ENCODE results near the gene SOX6. TPM values are rescaled to one million over a fixed set of nuclear protein-coding genes. Genes with fewer than 3 reads are reported as not detected.
A peak's percentile ranks its signal among the peaks of the same experiment; 100 is the strongest.

The SOX6 gene
- total and polyA plus RNA-seq, 2 donors (not counting 1 experiment from before 2014, with no cell fraction given): 3.0 to 5.1 TPM

- DNase-seq (ENCODE audit: low read depth in 2 of 2): peak in 1 of 2 donors; percentile 36
- Histone ChIP-seq H2AFZ (ENCODE audit: low read length) (peak overlapping the region; percentile 48), H3K79me2 (ENCODE audit: control insufficient read depth, insufficient read depth, low read length) (no peaks in the 10 kb centered on the region), H3K4me1 (ENCODE audit: control insufficient read depth, extremely low read depth, insufficient read depth, low read length) (no peaks in the 10 kb centered on the region), H3K4me2 (ENCODE audit: extremely low read depth, insufficient read depth, low read length) (peak overlapping the region; percentile 60), H3K27ac (ENCODE audit: insufficient read depth, low read length) (no peak overlapping the region), H3K9me3 (ENCODE audit: control insufficient read depth, insufficient read depth, low read depth, low read length) (no peaks in the 10 kb centered on the region), H3K9ac (ENCODE audit: insufficient read depth, low read length) (no peak overlapping the region), H3K36me3 (ENCODE audit: control insufficient read depth, insufficient read depth, low read length) (no peaks in the 10 kb centered on the region), H3K4me3 (replicated peaks in 1 of 4; ENCODE audit: control extremely low read depth in 1 of 4, insufficient read depth in 1 of 4, low read depth in 3 of 4, low read length in 4 of 4) (no peak overlapping the region), H4K20me1 (ENCODE audit: control insufficient read depth, extremely low read depth, insufficient read depth, low read length) (no peaks in the 10 kb centered on the region), H3K27me3 (ENCODE audit: control insufficient read depth, insufficient read depth, low read length) (no peaks in the 10 kb centered on the region)
- TF ChIP-seq EZH2 (IDR thresholded peaks at IDR 0.05; ENCODE audit: low read length, missing control alignments) (no peak), CTCF (conservative IDR thresholded peaks at IDR 0.05 in 1 of 2, IDR thresholded peaks at IDR 0.05 in 1 of 2; ENCODE audit: low read depth in 1 of 2, low read length in 2 of 2) (no peak)
Measured at GRCh38 chr11:16239141-16240105, 116.9 kb downstream of the SOX6 start.

GRCh38 chr11:16226245-16226644, 130.1 kb downstream of the SOX6 start:
- no peak overlapping the region for H3K4me2 ChIP-seq (ENCODE audit: extremely low read depth, insufficient read depth, low read length)
- no peaks in the 10 kb centered on the region for H3K79me2 ChIP-seq (ENCODE audit: control insufficient read depth, insufficient read depth, low read length)
- H3K9ac ChIP-seq (ENCODE audit: insufficient read depth, low read length): no peak overlapping the region
- no peak overlapping the region for H2AFZ ChIP-seq (ENCODE audit: low read length)
- no peaks in the 10 kb centered on the region for H3K4me1 ChIP-seq (ENCODE audit: control insufficient read depth, extremely low read depth, insufficient read depth, low read length)
- no peaks in the 10 kb centered on the region for H4K20me1 ChIP-seq (ENCODE audit: control insufficient read depth, extremely low read depth, insufficient read depth, low read length)
- H3K9me3 ChIP-seq (ENCODE audit: control insufficient read depth, insufficient read depth, low read depth, low read length): no peaks in the 10 kb centered on the region
- TF ChIP-seq CTCF (conservative IDR thresholded peaks at IDR 0.05 in 1 of 2, IDR thresholded peaks at IDR 0.05 in 1 of 2; ENCODE audit: low read depth in 1 of 2, low read length in 2 of 2) (no peak), EZH2 (IDR thresholded peaks at IDR 0.05; ENCODE audit: low read length, missing control alignments) (no peak)
- no peak overlapping the region for H3K4me3 ChIP-seq (replicated peaks in 1 of 4; ENCODE audit: control extremely low read depth in 1 of 4, insufficient read depth in 1 of 4, low read depth in 3 of 4, low read length in 4 of 4)
- H3K36me3 ChIP-seq (ENCODE audit: control insufficient read depth, insufficient read depth, low read length): no peaks in the 10 kb centered on the region
- H3K27me3 ChIP-seq (ENCODE audit: control insufficient read depth, insufficient read depth, low read length): no peaks in the 10 kb centered on the region
- peak; percentile 24 to 31 for DNase-seq (ENCODE audit: low read depth in 2 of 2)
- H3K27ac ChIP-seq (ENCODE audit: insufficient read depth, low read length): no peak overlapping the region

- Histone ChIP-seq H3K36me3 (ENCODE audit: control insufficient read depth, insufficient read depth, low read length) (no peaks in the 10 kb centered on the region), H4K20me1 (ENCODE audit: control insufficient read depth, extremely low read depth, insufficient read depth, low read length) (no peaks in the 10 kb centered on the region), H2AFZ (ENCODE audit: low read length) (no peak overlapping the region), H3K4me1 (ENCODE audit: control insufficient read depth, extremely low read depth, insufficient read depth, low read length) (no peaks in the 10 kb centered on the region), H3K9ac (ENCODE audit: insufficient read depth, low read length) (no peak overlapping the region), H3K4me3 (replicated peaks in 1 of 4; ENCODE audit: control extremely low read depth in 1 of 4, insufficient read depth in 1 of 4, low read depth in 3 of 4, low read length in 4 of 4) (no peak overlapping the region), H3K27me3 (ENCODE audit: control insufficient read depth, insufficient read depth, low read length) (no peaks in the 10 kb centered on the region), H3K27ac (ENCODE audit: insufficient read depth, low read length) (no peak overlapping the region), H3K9me3 (ENCODE audit: control insufficient read depth, insufficient read depth, low read depth, low read length) (no peaks in the 10 kb centered on the region), H3K4me2 (ENCODE audit: extremely low read depth, insufficient read depth, low read length) (no peak overlapping the region), H3K79me2 (ENCODE audit: control insufficient read depth, insufficient read depth, low read length) (no peaks in the 10 kb centered on the region)
- no peak for TF ChIP-seq EZH2 (IDR thresholded peaks at IDR 0.05; ENCODE audit: low read length, missing control alignments)
- TF ChIP-seq CTCF (conservative IDR thresholded peaks at IDR 0.05 in 1 of 2, IDR thresholded peaks at IDR 0.05 in 1 of 2; ENCODE audit: low read depth in 1 of 2, low read length in 2 of 2): no peak
- no peak for DNase-seq (ENCODE audit: low read depth in 2 of 2)
Measured at GRCh38 chr11:16225623-16226022, 130.7 kb downstream of the SOX6 start.

Data from fibroblast of lung (primary cell).